ENCODE results near the gene FSD2.
"Not testable (repeated sequence)": the region's sequence is repeated elsewhere in the genome, so short reads cannot be mapped to it uniquely, and the experiment has no call there.

The FSD2 gene

DNA sequence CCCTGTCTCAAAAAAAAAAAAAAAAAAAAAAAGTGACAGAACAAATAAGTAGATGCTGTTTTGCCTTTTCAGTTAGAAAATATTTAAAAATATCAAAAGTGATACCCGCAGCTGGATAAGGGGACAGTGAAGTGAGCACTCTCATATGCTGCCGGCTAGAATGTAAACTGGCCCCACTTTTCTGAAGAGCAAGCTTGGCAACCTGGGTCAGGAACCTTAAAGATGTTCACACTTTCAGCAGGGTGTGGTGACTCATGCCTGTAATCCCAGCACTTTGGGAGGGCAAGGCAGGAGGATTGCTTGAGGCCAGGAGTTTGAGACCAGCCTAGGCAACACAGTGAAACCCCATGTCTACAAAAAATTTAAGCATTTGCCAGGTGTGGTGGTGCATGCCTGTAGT lies 17.4 kb downstream of the FSD2 start:
- no peak for DNase-seq

DNA sequence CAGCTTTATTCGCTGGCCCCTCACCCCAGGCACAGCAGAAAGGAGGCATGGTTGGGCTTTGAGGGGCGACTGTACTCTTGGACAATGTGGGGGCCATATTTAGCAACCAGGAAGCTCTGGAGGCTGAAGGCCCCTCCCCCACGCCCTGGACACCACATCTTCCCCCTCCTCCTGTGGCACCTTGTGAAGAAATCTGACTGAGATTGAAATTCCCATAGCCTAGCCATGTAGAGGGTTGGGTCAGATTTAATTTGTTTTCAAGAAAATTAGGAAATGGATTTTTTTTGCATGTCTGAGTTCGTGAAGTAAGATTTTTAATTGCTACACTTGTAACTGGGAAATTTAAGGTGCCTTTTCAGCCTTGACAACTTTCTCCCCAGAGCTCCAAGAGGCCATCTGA lies 24.5 kb downstream of the FSD2 start:
- no peak for DNase-seq

DNA sequence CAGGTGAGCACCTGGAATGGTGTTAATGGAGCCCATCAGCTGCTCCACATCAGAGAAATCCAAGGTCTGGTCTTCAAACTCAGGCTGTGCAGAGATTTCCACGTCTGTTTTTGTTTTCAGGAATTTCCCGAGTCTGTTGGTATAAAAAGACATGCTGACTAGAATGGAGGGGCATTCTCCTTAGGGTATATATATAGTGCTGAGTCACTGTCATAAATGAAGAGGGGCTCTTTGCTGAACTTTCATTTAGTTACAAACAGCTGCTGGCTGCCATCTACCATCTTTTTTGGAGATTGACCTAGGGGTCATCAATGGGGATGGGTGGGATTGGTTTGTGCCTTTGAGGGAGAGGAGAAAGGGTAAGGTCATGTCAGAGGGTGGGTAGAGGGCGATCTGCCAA lies 27.1 kb downstream of the FSD2 start:
- no peak for DNase-seq

DNA sequence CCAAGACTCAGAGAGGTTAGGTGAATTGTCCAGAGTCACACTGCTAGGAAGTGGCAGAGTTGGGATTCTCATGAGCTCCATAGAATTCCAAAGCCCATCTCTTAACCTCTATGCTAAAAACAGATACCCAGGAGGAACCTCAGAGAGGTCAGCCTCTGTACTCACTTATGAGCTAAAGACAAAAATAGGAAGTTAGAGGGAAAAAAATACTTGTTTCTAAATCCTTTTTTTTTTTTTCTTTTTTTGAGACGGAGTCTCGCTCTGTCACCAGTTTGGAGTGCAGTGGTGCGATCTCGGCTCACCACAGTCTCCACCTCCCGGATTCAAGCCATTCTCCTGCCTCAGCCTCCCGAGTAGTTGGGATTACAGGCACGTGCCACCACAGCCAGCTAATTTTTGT lies 31.4 kb downstream of the FSD2 start:
- no peak for DNase-seq

DNA sequence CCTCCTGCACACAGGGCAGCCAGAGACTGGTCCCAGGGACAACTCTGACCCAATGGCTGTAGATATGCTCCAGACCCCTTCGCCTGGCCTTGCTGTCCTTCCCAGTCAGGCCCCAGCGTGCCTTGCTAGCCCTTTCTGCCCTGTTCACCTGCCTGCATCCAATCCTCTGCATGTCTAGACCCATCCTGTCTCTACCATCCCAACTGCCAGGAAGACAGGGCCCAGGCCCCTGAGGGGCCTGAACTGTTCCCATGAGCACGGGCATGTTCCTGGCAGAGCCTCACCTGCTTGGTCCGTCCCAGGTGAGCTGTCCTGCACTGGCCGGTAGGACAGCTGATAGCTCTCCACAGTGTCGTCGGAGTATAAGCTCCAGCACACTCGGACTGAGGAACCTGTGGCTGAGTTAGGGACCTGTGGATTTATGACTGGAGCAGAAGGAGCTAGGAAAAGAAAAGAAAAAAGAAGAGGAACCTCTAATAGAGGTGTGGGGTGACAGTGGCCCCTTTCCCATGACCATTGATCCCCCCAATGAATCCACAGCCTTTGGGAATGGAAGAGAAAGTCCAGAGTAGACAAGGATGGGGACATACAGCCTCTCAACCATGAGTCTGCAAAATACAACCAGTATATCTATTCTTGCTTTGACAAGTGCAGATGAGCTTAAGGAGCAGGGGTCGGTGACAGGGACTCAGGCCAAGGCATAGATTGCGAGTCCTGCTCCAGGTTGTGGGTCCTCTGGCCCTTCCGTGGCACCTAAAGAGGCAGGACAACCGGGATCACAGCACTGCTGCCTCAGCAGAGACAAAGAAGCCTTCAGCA lies 33.9 kb downstream of the FSD2 start:
- no peak for DNase-seq

DNA sequence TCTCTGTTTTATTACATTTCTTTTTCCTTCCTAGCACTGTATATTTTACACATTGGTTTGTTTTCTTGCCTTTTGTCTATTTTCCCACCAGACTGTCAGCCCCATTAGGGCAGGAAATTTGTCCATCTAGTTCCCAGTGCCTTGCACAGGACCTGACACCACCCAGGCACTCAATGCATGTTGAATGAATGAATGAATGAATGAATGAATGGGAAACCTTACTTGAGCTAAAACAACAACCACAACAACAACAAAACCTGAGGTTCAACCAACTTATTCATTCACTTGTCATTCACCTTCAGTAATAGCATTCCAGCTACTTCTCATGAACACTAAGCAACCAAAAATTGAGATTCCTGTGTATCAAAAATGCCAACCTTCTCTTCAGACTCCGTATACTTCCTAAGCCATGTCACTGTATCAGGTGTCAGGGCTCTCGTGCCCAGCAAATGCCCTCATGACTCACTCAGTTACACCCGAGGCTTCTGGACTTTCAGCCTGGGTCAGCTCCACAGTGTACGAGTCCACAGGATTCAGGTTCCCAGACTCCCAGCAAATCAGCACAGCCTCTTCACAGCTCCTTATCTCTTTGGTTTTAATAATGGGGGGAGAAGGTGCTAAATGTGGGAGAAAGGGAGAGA lies 37.3 kb downstream of the FSD2 start:
- DNase-seq = no peak

DNA sequence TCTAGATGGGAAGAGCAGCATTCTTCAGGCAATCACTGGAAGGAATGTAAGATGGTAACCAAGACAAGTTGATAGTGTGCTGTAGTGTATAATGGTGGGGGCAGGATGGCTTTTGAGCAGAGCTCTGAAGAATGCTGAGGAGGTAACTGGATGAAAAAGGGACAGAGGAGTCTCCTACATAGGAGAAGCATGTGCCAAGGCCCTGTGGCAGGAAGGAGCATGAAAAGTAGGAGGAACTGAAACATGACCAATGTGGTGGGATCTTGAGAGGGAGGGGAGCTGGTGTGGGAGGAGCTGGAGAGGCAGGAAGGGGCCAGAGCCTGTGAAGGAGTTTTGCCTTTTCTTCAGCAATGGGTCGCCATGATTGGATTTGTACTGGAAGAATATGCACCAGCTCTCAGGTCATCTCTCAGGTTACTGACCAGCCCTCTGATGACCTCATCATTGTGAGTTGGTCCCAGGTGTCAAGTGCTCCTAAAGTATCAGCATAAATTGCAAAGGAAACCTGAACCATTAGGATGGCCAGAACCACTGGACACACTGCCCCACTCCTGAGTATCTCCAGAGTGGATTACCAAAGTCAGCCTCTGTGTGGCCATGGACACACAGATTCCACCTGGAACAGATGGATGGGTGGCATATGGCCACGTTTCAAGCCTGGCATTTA lies 38.6 kb downstream of the FSD2 start:
- no peak for DNase-seq

DNA sequence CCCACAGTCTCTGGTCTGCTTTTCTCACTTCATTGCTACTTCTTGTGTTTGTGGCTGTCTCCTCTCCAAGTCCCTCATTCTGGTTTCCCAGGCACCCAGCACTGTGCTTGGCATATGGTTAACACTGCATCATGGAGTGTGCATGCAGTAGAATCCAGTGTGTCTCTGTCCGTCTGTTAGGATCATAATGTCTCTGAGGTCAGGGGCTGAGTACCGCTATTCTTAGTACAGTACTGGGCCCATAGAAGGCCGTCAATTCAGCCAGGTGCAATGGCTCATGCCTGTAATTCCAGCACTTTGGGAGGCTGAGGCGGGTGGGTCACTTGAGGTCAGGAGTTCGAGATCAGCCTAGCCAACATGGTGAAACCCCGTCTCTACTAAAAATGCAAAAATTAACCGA lies 39.7 kb downstream of the FSD2 start:
- DNase-seq = not testable (repeated sequence)

DNA sequence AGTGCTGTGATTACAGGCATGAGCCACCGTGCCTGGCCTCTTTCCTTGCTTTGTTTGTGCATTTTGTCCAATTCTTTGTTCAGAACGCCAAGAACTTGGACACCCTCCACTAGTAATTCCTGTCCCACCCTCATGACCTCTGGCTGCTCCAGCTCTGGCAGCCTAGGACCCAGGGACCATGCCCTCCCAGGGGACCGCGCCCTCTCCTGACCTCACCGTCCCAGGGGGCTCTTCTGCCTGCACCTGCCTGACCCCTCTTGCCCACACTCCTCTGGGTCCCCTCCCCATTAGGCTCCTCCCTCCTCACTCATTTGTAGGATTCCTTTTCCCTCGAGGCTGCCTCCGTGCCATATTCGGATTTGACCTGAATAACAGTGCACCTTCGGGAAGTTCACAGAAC lies 41.1 kb downstream of the FSD2 start:
- DNase-seq = no peak

DNA sequence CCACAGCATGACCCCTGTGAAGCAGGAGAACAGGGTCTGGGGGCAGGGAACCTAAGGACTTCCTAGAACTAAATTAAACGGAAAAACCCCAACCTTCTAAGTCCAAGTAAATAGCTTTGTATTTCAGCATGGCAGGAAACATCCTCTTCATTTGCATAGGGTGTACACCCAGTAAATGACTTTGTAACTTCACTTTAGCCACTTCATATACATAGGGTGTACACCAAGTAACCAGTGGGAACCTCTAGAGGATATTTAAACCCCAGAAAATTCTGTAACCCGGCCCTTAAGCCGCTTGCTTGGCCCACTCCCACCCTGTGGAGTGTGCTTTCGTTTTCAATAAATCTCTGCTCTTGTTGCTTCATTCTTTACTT lies 41.8 kb downstream of the FSD2 start:
- DNase-seq = no peak

DNA sequence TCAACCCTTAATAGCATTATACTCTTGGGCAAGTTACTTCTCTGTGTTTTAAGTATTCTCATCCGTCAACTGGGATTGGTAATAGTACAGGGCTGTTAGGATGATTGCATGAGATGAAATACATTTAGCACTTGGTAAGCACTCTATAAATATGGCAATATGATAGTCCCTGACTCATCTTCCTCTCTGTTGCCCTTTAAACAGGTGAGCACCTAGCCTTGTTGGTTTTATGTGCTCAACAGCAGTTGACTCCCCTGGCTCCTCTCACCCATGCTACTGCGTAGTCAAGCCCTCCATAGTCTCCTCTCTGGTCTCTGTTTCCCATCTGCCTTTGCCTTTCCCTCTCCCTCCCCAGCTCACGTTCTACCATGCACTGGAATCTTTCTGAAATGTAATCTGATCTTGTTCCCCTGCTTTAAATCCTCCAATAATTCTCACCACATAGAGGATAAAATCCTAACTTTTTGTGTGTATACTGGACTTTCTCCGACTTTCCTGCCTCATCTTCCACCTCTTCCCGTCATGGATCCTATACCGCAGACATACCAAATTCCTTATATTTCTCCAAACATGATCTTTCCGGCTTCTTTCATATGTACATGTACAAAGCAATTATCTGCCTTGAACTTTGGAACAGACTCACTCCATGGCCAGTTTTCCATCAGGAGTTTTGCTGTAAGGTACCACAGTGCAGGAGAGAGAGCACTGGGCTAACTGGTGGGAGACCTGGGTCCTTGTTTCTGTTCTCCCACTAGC lies 42.3 kb downstream of the FSD2 start:
- DNase-seq = no peak

DNA sequence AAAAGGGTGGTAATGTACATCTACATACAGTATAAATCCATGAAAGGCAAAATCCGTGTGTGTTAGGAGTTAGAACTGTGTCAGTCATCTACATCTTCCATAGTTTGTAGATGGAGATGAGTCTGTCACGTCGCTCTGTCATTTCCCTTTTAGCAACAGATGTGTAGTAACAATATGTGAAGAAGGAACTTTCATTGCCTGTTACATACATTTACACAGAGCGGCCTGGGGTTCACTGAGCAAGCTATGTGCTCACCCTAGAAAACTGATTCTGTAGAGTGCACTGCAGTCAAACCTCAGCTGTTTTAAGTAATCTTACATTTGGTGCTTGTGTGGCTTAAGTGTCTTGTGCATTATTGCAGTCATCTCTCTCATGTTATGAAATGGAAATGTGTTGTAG lies 54.6 kb downstream of the FSD2 start:
- no peak for DNase-seq

DNA sequence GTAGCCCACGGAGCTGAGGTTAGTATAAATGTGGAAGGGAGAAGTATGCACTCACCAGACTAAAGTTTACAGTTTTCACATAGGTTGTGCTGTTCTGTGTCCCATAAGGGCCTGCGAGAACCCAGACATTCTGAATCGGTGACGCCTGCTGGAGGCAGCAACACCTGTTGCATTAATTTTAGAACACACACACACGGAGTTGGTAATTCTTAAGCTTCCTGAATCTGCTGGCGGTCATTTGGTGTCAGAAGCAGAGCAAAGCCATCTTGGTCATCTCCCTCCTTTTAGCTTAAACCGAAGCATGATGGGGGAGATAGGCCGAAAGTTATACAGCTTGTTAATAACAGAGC lies 55.1 kb downstream of the FSD2 start:
- DNase-seq = peak; percentile 8

DNA sequence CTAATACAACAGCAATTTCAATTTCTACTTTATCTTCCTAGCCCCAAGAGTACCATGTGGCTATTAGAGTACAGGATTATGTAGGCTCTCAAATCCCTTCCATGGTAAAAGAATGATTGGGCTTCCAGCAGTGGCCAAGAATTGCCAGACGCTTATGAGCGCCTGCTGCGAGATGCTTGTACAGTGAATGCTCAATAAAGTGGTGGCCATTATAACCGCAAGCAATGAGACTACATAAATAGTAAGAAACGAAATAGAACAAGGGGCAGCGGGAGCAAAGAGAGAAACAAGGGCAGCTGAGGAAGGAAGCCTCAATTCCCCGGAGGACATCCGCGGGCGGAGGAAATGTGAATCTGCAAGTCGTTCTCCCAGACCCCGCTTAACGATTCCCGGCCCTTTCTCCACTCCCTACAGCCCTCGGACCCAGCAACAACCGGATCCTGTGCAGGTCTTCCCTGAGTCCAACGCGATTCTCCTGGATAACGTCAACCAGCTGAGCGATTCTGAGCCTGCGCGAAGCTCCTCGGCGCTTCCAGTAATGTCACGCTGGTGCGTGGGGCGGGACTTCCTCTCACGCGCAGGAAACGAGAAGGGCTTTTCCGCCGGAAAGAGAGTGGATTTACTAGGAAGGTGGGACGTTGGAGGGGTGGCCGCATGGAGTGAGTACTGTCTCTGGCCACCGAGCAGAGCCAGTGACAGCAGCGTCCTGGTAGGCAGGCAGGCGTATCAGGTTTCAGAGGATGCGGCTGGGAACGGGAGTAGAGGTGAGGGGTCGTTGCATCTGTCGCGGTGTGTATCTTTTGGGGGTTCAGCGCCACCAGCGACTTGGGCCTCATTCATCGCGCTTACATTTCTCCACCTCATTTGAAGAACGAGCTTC lies 55.7 kb downstream of the FSD2 start:
- DNase-seq = peak; percentile 77

DNA sequence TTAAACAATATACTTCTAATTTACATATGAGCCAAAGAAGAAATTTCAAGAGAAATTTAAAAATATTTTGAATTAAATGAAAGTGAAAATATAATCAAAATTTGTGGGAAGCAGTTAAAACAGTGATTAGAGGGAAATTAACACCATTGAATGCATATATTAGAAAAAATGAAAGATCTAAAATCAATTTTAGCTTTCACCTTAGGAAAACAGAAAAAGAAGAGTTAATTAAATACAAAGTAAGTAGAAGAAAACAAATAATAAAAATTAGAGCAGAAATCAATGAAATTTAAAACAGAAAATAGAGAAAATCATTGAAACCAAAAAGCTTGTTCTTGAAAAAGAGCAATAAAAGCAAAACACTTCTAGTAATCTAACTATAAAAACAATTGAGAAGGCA lies 57.6 kb downstream of the FSD2 start:
- no peak for DNase-seq

DNA sequence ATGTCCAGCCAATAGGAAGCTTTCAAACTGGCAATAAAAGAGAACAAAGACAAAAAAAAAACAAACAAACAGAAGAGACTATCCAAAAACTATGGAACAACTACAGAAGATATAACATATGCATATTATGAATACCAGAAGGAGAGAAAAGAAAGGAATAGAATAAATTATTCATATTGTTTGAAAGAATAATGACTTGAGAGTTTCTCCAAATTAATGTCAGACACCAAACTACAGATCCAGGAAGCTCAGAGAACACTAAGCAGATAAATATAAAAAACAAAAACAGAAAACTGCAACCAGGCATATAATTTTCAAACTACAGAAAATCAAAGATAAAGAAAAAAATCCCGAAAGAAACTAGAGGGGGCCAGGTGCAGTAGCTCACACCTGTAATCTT lies 62.1 kb downstream of the FSD2 start:
- DNase-seq = no peak

DNA sequence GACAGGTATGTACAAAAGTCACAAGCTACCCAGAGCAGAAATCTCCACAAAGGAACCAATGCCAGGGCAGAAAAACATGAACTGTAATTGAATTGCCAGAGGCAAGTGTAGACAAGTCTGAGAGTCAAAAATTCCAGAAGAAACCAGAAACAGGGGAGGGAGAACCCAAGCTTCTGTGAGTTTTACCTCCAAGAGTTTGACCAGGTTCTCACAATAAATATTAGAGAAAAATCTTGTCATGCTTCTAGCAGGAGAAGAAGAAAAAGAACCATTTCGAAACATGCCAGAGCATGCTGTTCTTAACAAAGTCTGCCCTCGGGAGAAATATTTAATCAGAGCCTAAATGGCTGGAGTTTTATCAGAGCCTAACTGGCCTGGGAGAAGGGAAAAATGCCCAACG lies 63.7 kb downstream of the FSD2 start:
- no peak for DNase-seq

DNA sequence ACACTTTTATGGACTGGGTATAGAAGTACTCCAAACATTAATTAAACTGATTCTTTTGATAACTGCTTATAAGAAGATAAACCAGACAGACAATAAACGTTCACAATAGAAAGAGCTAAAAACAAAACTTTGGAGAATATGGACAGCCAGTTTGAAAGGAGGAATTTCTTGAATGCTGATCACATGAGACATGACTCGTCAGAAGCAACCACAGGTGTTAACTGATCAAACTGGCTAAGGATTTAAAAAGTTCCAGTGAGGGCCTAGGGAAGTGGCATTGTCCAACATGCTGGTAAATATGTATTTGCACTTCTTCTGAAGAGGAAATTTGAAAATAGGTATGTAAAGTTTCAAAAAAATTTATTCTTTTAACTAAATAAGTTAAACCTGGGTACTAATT lies 66.8 kb downstream of the FSD2 start:
- no peak for DNase-seq

DNA sequence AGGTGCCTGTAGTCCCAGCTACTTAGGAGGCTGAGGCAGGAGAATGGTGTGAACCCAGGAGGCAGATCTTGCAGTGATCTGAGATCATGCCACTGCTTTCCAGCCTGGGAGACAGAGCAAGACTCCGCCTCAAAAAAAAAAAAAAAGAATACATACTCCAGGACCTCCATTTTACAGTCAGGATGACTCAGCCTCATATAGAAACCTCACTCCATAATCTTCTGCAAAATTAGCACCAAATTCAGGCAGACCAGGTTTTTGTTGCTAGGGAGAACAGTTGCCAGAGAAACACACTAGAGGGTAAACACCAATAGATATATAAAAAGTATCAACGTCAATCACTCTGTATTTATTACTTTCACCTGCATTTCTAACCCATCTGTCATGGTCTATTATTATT lies 67.9 kb downstream of the FSD2 start:
- no peak for DNase-seq

DNA sequence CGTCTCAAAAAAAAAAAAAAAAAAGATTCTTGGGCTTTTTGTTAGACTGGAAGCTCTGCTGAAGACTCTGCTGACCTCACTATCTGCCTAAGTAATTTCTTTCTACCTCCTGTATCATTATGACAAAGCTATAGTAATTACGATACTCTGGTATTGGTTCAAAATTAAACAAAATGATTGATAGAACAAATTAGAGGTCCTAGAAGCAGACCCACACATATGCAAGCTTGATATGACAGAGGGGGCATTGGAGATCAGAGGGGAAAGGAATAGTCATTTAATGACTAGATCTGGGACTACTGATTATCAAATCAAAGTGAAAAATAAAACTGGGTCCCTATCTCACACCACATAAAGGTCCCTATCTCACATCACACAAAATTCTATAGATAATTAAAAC lies 74.3 kb downstream of the FSD2 start:
- no peak for DNase-seq

DNA sequence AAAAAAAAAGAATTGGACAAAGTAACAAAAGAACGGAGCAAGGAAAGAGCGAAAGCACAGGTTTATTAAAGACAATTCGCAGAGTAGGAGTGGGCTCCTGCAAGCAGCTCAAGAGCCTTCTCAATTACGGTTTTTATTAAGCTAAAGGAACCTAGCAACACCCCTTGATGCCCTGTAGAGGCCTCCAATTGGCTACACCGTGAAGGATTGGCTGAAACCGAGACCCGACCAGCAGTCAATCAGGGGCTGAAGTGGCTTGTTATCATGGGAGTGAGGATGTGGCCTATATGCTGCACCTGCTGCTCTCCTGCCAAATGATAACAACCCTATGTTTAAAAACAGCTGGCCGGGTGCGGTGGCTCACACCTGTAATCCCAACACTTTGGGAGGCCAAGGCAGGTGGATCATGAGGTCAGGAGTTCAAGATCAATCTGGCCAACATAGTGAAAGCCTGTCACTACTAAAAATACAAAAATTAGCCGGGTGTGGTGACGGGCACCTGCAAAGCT lies 75.8 kb downstream of the FSD2 start:
- DNase-seq = no peak

DNA sequence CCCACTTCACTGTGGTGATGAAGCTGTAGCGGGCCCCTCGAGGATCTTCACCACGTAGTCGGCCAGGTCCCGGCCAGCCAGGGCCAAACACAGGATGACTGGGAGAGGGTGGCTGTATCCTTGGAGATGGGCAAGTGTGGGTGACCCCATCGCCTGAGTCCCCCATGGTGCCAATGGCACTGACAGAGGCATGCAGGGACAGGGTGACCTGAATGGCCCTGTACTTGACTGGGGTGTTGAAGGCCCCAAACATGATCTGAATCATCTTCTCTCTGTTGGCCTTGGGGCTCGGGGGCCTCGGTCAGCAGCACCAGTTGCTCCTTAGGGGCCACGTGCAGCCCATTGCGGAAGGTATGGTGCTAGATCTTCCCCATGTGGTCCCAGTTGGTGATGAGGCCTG lies 79.1 kb downstream of the FSD2 start:
- no peak for DNase-seq

DNA sequence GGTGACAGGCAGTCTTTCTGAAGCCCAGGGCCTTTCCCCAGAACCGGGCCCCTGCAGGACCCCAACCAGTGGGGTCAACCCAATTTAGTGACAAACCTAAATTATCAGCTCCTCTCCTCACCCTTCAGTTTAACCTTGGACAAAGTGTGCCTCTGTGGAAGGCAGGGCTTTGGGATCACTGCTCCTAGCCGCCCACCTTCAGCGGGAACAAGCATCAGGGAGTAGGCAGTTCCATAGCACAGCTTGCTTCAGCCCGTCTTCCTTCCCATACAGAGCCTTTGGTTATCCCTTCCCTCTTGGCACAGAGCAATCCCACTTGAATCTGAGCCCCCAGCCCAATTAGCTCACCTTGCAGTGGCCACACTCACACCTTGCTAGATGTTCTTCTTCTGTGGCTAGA lies 90.9 kb downstream of the FSD2 start:
- DNase-seq = no peak
